GM12864 (cell line): Measurements from ENCODE around the gene DAB2IP.
"Not testable (repeated sequence)": the region's sequence is repeated elsewhere in the genome, so short reads cannot be mapped to it uniquely, and the experiment has no call there.

Experiments
- DNase-seq: peaks from one replicate; pipeline ENCODE4 v3.0.0-alpha.2; 2011; ENCODE audit warnings: low read depth
- H3K4me3 ChIP-seq: 2 replicates; pipeline ENCODE4 v1.5.1; 2011; ENCODE audit warnings: mild to moderate bottlenecking, low read depth, low read length, control low read depth
- TF ChIP-seq, protein P1 (sequence below): IDR thresholded peaks from 2 replicates; pipeline ENCODE4 v1.5.1; 2011; ENCODE audit warnings: low read depth, mild to moderate bottlenecking, moderate library complexity, low read length, control low read depth, inconsistent platforms; ENCODE audit errors: missing control alignments

The DAB2IP gene

DNA sequence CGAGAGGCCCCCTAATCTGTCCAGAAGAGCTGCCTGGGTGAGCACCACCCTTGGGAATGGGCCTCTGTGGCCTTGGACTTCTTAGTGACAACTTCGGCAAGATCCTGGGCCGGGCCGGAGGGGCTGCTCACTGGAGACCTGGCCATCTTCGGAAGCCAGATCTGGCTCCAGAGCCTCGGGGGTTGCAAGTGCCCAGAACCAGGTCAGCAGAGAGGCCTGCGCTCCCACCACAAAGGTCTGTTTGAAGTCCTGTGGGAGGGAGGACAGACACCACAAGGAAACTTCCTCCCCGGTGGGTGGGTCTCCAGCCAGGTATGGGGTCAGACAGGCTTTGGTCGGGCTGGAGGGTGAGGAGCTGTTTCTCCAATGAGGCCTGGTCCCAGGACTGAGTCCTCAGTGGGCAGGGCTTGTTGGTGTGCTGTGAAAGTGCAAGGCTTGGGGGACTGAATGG, 86.1 kb downstream of the DAB2IP start:
- H3K4me3 ChIP-seq: no peak overlapping the region
- TF ChIP-seq, protein P1, sequence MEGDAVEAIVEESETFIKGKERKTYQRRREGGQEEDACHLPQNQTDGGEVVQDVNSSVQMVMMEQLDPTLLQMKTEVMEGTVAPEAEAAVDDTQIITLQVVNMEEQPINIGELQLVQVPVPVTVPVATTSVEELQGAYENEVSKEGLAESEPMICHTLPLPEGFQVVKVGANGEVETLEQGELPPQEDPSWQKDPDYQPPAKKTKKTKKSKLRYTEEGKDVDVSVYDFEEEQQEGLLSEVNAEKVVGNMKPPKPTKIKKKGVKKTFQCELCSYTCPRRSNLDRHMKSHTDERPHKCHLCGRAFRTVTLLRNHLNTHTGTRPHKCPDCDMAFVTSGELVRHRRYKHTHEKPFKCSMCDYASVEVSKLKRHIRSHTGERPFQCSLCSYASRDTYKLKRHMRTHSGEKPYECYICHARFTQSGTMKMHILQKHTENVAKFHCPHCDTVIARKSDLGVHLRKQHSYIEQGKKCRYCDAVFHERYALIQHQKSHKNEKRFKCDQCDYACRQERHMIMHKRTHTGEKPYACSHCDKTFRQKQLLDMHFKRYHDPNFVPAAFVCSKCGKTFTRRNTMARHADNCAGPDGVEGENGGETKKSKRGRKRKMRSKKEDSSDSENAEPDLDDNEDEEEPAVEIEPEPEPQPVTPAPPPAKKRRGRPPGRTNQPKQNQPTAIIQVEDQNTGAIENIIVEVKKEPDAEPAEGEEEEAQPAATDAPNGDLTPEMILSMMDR: no peak
- no peak for DNase-seq

DNA sequence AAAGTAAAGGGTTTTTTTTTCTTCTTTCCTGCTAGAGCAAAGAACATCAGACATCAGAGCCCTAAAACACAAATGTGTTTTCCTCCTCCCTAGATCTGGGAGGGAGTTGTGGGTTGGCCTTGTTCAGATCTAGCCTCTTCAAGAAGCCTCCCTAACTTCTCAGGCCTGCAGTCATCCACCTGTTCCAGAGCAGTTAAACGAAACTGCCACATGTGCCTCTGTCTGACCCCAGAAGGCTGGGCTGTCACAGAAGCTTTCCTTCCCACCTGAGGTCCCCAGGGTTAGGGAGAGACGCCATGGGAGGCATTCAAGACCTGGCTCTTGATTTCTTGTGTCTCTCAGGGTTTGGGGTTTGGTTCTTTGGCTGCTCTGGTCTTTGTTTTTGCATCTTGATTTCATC, 87.0 kb downstream of the DAB2IP start:
- TF ChIP-seq, protein P1: no peak
- no peak for DNase-seq
- no peak overlapping the region for H3K4me3 ChIP-seq

DNA sequence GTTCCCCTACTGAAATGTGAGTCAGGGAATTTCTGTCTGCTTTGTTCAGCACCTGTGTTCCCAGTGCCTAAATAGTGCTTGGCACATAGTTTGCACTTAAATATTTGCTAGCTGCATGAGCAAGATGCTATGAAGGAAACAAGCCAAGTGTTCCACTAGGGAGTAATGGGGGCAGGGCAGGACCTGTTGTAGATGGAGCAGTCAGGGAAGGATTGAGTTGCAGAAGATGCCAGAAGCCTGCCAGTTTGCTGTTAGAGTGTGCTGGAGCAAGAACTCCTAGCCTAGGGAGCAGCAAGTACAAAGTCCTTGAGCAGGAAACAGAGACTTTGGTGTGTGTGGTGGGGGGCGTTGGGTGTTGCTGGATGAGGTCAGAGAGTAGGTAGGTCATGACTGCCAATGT, 87.5 kb downstream of the DAB2IP start:
- H3K4me3 ChIP-seq: no peak overlapping the region
- DNase-seq: no peak
- TF ChIP-seq, protein P1: no peak

DNA sequence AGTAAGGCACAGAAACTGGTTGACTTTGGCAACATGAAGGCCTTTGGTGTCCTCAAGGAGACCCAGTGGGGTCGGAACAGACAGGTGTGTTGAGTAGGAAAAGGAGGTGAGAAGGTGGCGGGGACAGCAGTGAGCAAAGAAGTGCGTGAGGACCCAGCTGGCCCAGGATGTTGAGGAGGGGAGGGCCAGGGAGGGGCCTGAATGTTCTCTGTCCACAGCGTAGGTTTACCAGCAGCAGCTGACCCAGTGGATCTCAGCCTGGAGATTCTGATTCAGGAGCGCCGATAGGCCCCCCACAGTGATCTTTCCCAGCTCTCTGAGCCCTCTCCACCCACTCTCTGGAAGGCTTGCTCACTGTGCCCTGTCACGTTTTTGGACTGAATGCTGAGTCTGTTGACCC, 88.5 kb downstream of the DAB2IP start:
- no peak for DNase-seq
- no peak overlapping the region for H3K4me3 ChIP-seq
- TF ChIP-seq, protein P1: no peak

DNA sequence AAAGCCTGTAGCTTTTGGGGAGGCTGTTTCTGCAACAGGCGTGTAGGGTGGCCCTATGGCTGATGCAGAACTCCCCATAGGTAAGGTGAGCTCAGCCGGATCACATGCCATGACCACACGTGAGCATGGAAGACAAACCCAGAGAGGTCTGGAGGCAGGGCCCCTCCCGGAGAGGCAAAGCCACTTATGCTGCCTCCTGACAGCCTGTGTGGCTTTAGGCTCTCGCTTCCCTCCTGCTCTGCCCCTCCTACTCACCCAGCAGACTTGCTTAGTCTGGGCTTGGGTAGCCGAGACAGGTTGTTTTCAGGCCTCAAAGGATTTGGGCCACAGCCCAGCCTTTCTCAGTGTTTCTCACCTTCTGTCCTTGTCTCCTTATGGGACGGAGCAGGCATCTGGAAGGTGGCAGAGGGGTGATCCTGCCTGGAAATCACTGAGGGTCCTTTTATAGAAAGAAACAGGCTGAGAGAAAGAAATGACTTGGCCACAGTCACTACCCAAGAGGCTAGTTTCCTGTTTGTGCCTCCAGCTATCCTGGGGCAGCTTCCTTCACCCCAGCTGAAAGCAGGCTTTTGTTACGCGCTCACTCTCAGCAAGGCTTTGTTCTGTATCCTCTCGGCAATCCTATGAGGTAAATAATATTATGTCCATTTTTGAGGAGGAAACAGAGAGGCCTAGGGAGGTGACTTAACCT, 89.9 kb downstream of the DAB2IP start:
- no peak overlapping the region for H3K4me3 ChIP-seq
- TF ChIP-seq, protein P1: no peak
- no peak for DNase-seq

DNA sequence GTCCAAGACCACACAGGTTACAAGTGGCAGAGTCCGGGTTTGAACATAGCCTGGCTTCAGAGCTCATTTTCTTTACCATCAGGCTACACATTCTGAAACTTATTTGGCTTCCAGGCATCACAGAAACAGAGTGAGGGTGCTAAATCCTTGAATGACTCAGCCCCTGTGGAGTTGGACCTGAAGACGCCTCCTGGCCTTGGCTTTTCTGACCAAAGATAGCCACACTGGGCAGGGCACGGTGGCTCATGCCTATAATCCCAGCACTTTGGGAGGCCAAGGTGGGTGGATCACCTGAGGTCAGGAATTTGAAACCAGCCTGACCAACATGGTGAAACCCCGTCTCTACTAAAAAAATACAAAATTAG, 90.5 kb downstream of the DAB2IP start:
- not testable (repeated sequence) for DNase-seq, H3K4me3 ChIP-seq

DNA sequence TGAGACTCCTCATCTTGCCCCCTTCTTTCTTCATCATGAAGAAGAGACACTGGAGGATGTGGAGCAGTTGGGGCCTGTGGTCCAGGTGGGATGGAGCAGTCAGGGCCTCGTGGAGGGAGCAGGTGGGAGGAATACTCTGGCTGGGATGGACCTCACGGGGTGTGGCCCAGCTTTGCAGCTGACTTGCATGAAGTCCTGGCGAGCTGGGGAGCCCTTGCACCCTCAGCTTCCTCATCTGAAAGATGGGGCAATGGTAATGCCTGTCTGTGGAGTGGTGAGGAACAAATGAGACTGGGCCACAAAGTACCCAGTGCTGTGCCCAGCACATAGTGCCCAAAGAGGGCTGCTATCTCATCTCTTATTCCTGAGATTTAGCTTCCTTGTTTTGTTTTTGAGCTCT, 91.5 kb downstream of the DAB2IP start:
- DNase-seq: no peak
- no peak overlapping the region for H3K4me3 ChIP-seq
- TF ChIP-seq, protein P1: no peak
